ENCODE data around the gene COL23A1.

COL23A1 gene

DNA sequence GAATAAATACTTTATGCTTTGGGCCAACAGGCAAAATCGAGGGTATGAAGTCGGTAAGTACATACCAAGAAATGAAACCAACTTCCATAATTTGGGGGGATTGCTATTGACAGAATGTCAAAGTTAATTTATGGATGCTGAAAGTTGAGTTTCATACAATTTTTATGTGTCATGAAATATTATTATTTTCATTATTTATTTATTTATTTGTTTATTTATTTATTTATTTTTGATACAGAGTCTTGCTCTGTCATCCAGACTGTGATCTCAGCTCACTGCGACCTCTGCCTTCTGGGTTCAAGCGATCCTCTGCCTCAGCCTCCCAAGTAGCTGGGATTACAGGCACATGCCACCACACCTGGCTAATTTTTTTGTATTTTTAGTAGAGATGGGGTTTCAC, 398.5 kb downstream of the COL23A1 start (continued):
- TF ChIP-seq HOXD13 (CRISPR knock-in tag; IDR thresholded peaks at IDR 0.05; ENCODE audit: borderline replicate concordance), result no peak
- TF ChIP-seq ZNF140 (tag by site-specific recombination; IDR thresholded peaks at IDR 0.05), result peak; percentile 81
- 0 out of 2 replicates have a peak, but pooled peaks have one; percentile 10 for TF ChIP-seq TSHZ1 (tag by site-specific recombination; IDR thresholded peaks at IDR 0.05; ENCODE audit: borderline replicate concordance)
- TF ChIP-seq ZNF791 (tag by site-specific recombination; IDR thresholded peaks at IDR 0.05), result 0 out of 2 replicates have a peak, but pooled peaks have one; percentile 19
- TF ChIP-seq, protein P1, sequence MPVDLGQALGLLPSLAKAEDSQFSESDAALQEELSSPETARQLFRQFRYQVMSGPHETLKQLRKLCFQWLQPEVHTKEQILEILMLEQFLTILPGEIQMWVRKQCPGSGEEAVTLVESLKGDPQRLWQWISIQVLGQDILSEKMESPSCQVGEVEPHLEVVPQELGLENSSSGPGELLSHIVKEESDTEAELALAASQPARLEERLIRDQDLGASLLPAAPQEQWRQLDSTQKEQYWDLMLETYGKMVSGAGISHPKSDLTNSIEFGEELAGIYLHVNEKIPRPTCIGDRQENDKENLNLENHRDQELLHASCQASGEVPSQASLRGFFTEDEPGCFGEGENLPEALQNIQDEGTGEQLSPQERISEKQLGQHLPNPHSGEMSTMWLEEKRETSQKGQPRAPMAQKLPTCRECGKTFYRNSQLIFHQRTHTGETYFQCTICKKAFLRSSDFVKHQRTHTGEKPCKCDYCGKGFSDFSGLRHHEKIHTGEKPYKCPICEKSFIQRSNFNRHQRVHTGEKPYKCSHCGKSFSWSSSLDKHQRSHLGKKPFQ (tag by site-specific recombination; IDR thresholded peaks at IDR 0.05), result 0 out of 2 replicates have a peak, but pooled peaks have one; percentile 22
- TF ChIP-seq MEIS1 (CRISPR knock-in tag; IDR thresholded peaks at IDR 0.05; ENCODE audit: borderline replicate concordance), result no peak

DNA sequence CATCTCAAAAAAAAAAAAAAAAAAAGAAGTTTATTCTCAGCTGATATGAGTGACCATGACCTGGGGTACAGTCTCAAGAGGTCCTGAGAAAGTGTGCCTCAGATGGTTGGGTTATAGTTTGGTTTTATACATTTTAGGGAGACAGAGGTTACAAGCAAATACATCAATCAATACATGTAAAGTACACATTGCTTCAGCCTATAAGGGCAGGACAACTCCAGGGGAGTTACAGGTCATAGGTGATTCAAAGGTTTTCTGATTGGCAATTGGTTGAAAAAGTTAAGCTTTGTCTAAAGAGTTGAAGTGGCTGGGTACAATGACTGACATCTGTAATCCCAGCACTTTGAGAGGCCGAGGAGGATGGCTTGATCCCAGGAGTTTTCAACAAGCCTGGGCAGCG, 400.8 kb downstream of the COL23A1 start:
- no peaks in the 10 kb centered on the region for H3K36me3 ChIP-seq (ENCODE audit: control insufficient read depth in 2 of 2, insufficient read depth in 1 of 2, low read length in 2 of 2)
- no peak overlapping the region for H3K4me3 ChIP-seq (ENCODE audit: low read depth, low read length)
- no peaks in the 10 kb centered on the region for H3K9me3 ChIP-seq (ENCODE audit: control insufficient read depth, insufficient read depth, low read depth, low read length)
- no peaks in the 10 kb centered on the region for H3K4me1 ChIP-seq (ENCODE audit: control insufficient read depth, insufficient read depth, low read length)
- ChIA-PET POLR2A (no interaction called here), CTCF (interaction anchor here (0.7 kb wide), 2 partner anchors 113 to 122 kb away, joined by 3 read pairs; no protein-coding TSS in a partner anchor)
- H3K27ac ChIP-seq (ENCODE audit: extremely low read depth, low read depth, low read length), result no peak overlapping the region
- TF ChIP-seq ZNF624 (tag by site-specific recombination; IDR thresholded peaks at IDR 0.05) (no peak), ZNF830 (tag by site-specific recombination; IDR thresholded peaks at IDR 0.05; ENCODE audit: low read depth) (no peak), ZBTB1 (tag by site-specific recombination; IDR thresholded peaks at IDR 0.05) (no peak), HOXA7 (CRISPR knock-in tag; IDR thresholded peaks at IDR 0.05; ENCODE audit: borderline replicate concordance) (no peak), ZNF391 (tag by site-specific recombination; IDR thresholded peaks at IDR 0.05; ENCODE audit: borderline replicate concordance, low read depth) (no peak), ZNF175 (tag by site-specific recombination; IDR thresholded peaks at IDR 0.05) (no peak), ZNF510 (tag by site-specific recombination; IDR thresholded peaks at IDR 0.05; ENCODE audit: insufficient replicate concordance) (no peak), ZNF518A (tag by site-specific recombination; conservative IDR thresholded peaks at IDR 0.05; ENCODE audit: low read depth) (no peak), ZNF837 (tag by site-specific recombination; IDR thresholded peaks at IDR 0.05) (no peak), CTCF (tag by site-specific recombination; IDR thresholded peaks at IDR 0.05) (no peak), ZNF704 (tag by site-specific recombination; IDR thresholded peaks at IDR 0.05) (no peak), HOXC10 (CRISPR knock-in tag; IDR thresholded peaks at IDR 0.05) (no peak), ZNF529 (tag by site-specific recombination; IDR thresholded peaks at IDR 0.05; ENCODE audit: insufficient replicate concordance) (no peak), ZFP41 (tag by site-specific recombination; IDR thresholded peaks at IDR 0.05; ENCODE audit: borderline replicate concordance) (no peak)
- TF ChIP-seq, protein P2, sequence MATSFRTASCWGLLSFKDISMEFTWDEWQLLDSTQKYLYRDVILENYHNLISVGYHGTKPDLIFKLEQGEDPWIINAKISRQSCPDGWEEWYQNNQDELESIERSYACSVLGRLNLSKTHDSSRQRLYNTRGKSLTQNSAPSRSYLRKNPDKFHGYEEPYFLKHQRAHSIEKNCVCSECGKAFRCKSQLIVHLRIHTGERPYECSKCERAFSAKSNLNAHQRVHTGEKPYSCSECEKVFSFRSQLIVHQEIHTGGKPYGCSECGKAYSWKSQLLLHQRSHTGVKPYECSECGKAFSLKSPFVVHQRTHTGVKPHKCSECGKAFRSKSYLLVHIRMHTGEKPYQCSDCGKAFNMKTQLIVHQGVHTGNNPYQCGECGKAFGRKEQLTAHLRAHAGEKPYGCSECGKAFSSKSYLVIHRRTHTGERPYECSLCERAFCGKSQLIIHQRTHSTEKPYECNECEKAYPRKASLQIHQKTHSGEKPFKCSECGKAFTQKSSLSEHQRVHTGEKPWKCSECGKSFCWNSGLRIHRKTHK (tag by site-specific recombination; IDR thresholded peaks at IDR 0.05), result no peak

All from HEK293 (cell line).